BLaER1 treated with 17β-estradiol and CSF1 and Interleukin-3, amounts not matched to agents 10 nM and 100 nM (cell line): ENCODE results near the gene TAF3.

Experiments used
- H3K27ac ChIP-seq, 11 experiments: shearing (Covaris generic); formaldehyde crosslinking; 2 replicates each; pipeline ENCODE4 v1.8.1; 2022
- H3K27me3 ChIP-seq, 11 experiments: shearing (Covaris generic); formaldehyde crosslinking; 2 replicates each; pipeline ENCODE4 v1.8.1; 2022
- H3K36me3 ChIP-seq, 11 experiments: shearing (Covaris generic); formaldehyde crosslinking; 2 replicates each; pipeline ENCODE4 v1.8.1; 2022
- H3K4me1 ChIP-seq, 10 experiments: shearing (Covaris generic); formaldehyde crosslinking; 2 replicates each; pipeline ENCODE4 v1.8.1; 2022
- H3K4me2 ChIP-seq, 11 experiments: shearing (Covaris generic); formaldehyde crosslinking; 2 replicates each; pipeline ENCODE4 v1.8.1; 2022
- H3K4me3 ChIP-seq, 10 experiments: shearing (Covaris generic); formaldehyde crosslinking; 2 replicates each; pipeline ENCODE4 v1.8.1; 2022
- H3K9ac ChIP-seq, 11 experiments: shearing (Covaris generic); formaldehyde crosslinking; 2 replicates each; pipeline ENCODE4 v1.8.1; 2022
- H3K9me3 ChIP-seq, 11 experiments: shearing (Covaris generic); formaldehyde crosslinking; replicated peaks in 1 of 11; 2 replicates each; pipeline ENCODE4 v1.8.1; 2022
- H4K20me1 ChIP-seq, 11 experiments: shearing (Covaris generic); formaldehyde crosslinking; 2 replicates each; pipeline ENCODE4 v1.8.1; 2022
- Cebpa-rat ChIP-seq, 11 experiments: shearing (Covaris generic); IDR thresholded peaks; 2 replicates each; pipeline ENCODE4 v1.8.1; 2022

The TAF3 gene

DNA sequence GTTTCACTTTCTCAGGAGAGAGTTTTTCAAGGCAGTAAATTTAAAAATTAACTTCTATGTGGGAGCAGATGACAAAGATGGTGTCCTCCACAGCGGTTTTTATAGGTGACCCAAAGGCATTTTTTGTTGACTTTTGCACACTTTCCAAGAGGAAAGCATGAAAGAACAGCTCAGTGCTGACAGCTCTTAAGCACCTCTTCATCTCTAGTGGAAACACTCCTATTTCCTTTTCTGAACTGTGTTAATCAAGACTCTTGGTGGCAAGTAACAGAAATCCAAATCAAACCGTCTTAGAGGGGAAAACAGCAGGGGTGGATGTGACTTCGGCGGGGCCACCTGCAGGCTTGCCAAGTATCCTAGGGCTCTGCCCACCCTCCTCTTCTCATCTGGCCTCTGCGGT lies 164.4 kb downstream of the TAF3 start:
- no peak for TF ChIP-seq Cebpa-rat (IDR thresholded peaks at IDR 0.05)
- Histone ChIP-seq H3K4me3 (no peak overlapping the region), H3K27me3 (no peaks in the 10 kb centered on the region), H3K36me3 (peaks cover 15 to 40% (median 26%) of the 10 kb centered on the region in 11 experiments), H3K4me2 (no peak overlapping the region), H4K20me1 (0 out of 22 replicates have a peak, but pooled peaks cover 0 to 4% (median 0%) of the 10 kb centered on the region in 11 experiments), H3K4me1 (peaks cover 0 to 16% (median 0%) of the 10 kb centered on the region in 10 experiments; a peak in 5 of 20 replicates), H3K9ac (no peak overlapping the region), H3K9me3 (no peaks in the 10 kb centered on the region), H3K27ac (no peak overlapping the region)

DNA sequence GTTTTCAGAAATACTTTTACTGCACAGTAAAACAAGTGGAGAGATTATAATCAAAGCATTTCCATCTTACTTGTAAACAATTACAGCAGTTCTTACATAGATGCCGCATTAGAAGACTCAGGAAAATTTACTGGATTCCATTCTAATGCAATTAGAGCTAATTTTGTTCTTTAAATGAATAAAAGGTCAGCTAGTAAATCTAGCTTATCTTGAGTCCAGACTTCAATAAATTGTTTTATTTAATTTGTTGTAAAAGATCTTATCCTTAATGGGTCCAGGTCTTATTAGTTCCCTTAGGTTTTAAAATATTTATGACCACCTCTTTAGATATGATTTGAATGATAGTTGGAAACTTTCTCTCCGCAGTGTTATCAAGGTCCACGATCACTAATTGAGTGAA lies 166.0 kb downstream of the TAF3 start:
- Histone ChIP-seq H3K9ac (no peak overlapping the region), H3K4me3 (no peak overlapping the region), H3K4me1 (peaks cover 0 to 16% (median 0%) of the 10 kb centered on the region in 10 experiments; a peak in 5 of 20 replicates), H3K9me3 (peaks cover 0 to 6% (median 0%) of the 10 kb centered on the region in 11 experiments; a peak in 1 of 22 replicates), H3K27me3 (no peaks in the 10 kb centered on the region), H3K4me2 (no peak overlapping the region), H3K36me3 (peaks cover 7 to 33% (median 18%) of the 10 kb centered on the region in 11 experiments; a peak in 17 of 22 replicates), H3K27ac (no peak overlapping the region), H4K20me1 (peaks cover 0 to 4% (median 0%) of the 10 kb centered on the region in 11 experiments; a peak in 1 of 22 replicates)
- no peak for TF ChIP-seq Cebpa-rat (IDR thresholded peaks at IDR 0.05)

DNA sequence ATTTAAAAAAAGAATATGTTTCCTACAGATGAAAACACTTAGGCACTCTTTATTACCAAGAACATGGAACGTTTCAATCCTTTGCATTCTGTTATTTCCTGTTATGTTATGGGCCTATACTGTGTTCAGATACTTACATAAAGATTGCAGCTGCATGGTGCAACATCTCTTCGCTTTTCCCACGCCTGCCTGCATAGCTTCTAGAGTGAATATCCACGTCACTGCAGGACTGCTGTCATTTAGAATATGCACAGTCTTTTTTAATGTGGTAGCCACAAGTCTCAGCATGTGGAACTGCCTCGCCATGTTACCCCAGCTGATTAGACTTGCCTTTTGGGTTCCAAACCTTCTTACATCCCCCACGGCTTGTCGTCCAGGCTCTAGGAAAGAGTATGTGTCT lies 166.6 kb downstream of the TAF3 start:
- TF ChIP-seq Cebpa-rat (IDR thresholded peaks at IDR 0.05): no peak
- Histone ChIP-seq H3K9me3 (peaks cover 0 to 6% (median 0%) of the 10 kb centered on the region in 11 experiments; a peak in 1 of 22 replicates), H3K4me3 (no peak overlapping the region)

DNA sequence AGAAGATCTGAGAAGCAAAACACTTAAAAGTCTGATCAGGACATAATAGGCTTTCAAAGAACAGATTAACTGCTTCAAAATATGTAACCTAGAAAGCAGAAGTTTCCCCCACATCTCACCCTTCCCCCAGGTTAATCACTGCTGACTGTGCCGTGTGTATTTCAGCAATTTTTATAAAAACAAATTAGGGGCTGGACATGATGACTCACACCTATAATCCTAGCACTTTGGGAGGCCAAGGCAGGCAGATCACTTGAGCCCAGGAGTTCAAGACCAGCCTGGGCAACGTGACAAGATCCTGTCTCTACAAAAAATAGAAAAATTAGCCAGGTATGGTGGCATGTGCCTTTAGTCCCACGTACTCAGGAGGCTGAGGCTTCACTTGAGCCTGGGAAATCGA lies 168.5 kb downstream of the TAF3 start:
- Histone ChIP-seq H3K36me3 (peaks cover 3 to 30% (median 13%) of the 10 kb centered on the region in 11 experiments; a peak in 11 of 22 replicates), H3K27me3 (no peaks in the 10 kb centered on the region), H3K9me3 (peaks cover 0 to 6% (median 0%) of the 10 kb centered on the region in 11 experiments; a peak in 1 of 22 replicates), H3K4me2 (peak overlapping the region in 3 of 11 experiments; percentile 39 to 71 (median 55); a peak in 5 of 22 replicates), H3K4me1 (peaks cover 0 to 16% (median 0%) of the 10 kb centered on the region in 10 experiments; a peak in 5 of 20 replicates), H3K9ac (no peak overlapping the region), H3K27ac (no peak overlapping the region), H4K20me1 (peaks cover 0 to 4% (median 0%) of the 10 kb centered on the region in 11 experiments; a peak in 1 of 22 replicates), H3K4me3 (no peak overlapping the region)
- no peak for TF ChIP-seq Cebpa-rat (IDR thresholded peaks at IDR 0.05)

More for the DNA sequence above, 166.6 kb downstream of the TAF3 start:
- Histone ChIP-seq H4K20me1 (peaks cover 0 to 4% (median 0%) of the 10 kb centered on the region in 11 experiments; a peak in 1 of 22 replicates), H3K36me3 (peaks cover 7 to 31% (median 19%) of the 10 kb centered on the region in 11 experiments; a peak in 17 of 22 replicates), H3K4me1 (peaks cover 0 to 16% (median 0%) of the 10 kb centered on the region in 10 experiments; a peak in 5 of 20 replicates), H3K27ac (no peak overlapping the region), H3K9ac (no peak overlapping the region), H3K27me3 (no peaks in the 10 kb centered on the region), H3K4me2 (no peak overlapping the region)

DNA sequence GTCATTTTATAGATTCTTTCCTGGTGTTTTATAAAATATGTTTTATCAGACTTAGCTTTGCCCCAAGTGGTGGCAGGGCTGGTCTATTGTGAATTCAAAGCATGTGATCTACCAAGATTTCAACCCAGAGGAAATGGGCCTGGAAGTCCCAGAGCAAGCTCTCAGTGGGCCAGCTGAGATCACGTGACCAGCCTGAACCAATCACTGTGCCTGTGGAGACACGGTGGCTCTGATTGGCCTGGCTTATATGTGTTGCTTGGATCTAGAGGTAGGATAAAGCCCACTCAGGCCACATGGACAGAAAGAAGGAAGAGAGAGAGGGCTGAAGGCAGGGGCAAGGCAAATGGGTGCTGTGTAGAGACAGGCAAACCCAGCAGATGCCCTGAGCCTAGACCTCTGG lies 170.7 kb downstream of the TAF3 start:
- Histone ChIP-seq H3K4me3 (no peak overlapping the region), H3K27ac (no peak overlapping the region), H3K4me2 (no peak overlapping the region), H3K9ac (no peak overlapping the region), H3K4me1 (peaks cover 0 to 16% (median 0%) of the 10 kb centered on the region in 10 experiments; a peak in 5 of 20 replicates), H4K20me1 (no peaks in the 10 kb centered on the region; a peak in 1 of 22 replicates), H3K27me3 (no peaks in the 10 kb centered on the region), H3K36me3 (peaks cover 0 to 22% (median 7%) of the 10 kb centered on the region in 11 experiments; a peak in 10 of 22 replicates), H3K9me3 (peaks cover 0 to 6% (median 0%) of the 10 kb centered on the region in 11 experiments; a peak in 1 of 22 replicates)
- no peak for TF ChIP-seq Cebpa-rat (IDR thresholded peaks at IDR 0.05)

DNA sequence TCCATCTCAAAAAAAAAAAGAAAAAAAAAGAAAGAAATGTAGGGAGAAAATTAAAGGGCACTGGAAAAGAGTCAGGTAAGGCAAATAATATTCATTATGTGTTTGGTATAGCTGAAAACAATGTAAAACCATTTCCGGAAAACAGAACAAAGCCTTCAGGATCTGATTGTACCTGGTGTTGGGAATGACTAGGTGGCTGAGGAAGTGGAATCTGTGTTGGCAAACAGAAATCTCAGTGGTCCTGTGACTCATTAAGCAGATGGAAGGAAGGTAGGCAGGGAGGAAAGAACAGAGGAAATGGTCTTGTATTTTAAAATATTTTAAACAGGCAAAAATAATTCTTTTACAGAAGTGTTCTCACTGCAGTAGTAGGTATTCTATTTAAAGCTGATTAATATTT lies 180.5 kb downstream of the TAF3 start:
- H3K4me2 ChIP-seq: no peak overlapping the region
- H3K36me3 ChIP-seq: peaks cover 0 to 11% (median 5%) of the 10 kb centered on the region in 11 experiments; a peak in 10 of 22 replicates
- no peak overlapping the region for H3K4me3 ChIP-seq
- H3K27me3 ChIP-seq: no peaks in the 10 kb centered on the region
- H3K27ac ChIP-seq: no peak overlapping the region
- 0 out of 20 replicates have a peak, but pooled peaks cover 0 to 4% (median 0%) of the 10 kb centered on the region in 10 experiments for H3K4me1 ChIP-seq
- H3K9me3 ChIP-seq: peaks cover 3 to 13% (median 5%) of the 10 kb centered on the region in 11 experiments; a peak in 19 of 22 replicates
- no peaks in the 10 kb centered on the region for H4K20me1 ChIP-seq
- no peak for TF ChIP-seq Cebpa-rat (IDR thresholded peaks at IDR 0.05)
- no peak overlapping the region for H3K9ac ChIP-seq

DNA sequence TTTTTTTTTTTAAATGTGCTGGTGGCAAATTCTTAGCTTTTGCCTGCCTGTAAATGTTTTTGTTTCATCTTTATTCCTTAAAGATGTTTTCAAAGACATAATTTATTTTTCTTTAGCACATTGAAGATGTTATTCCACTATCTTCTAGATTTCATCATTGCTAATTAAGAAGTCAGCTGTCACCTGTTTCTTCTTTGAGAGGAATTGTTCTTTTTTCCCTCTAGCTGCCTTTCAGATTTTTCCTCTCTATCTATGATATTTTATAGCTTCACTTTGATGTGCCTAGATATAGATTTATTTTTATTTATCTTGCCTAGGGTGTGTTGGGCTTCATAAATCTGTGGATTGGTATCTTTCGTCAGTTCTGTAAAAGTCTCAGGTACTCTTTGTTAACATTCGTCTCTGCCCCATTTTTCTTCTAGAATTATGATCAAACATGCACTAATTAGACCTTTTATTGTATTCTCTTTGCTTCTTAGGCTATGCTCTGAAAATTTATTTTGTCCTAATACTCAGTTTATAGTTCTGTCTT lies 186.2 kb downstream of the TAF3 start:
- TF ChIP-seq Cebpa-rat (IDR thresholded peaks at IDR 0.05): no peak
- Histone ChIP-seq H3K4me1 (peaks cover 7 to 13% (median 9%) of the 10 kb centered on the region in 10 experiments; a peak in 15 of 20 replicates), H3K9ac (no peak overlapping the region), H3K4me3 (no peak overlapping the region), H4K20me1 (no peaks in the 10 kb centered on the region), H3K36me3 (peaks cover 13 to 45% (median 19%) of the 10 kb centered on the region in 11 experiments; a peak in 21 of 22 replicates), H3K27me3 (no peaks in the 10 kb centered on the region), H3K27ac (no peak overlapping the region), H3K9me3 (peaks cover 15 to 34% (median 23%) of the 10 kb centered on the region in 11 experiments), H3K4me2 (no peak overlapping the region)

DNA sequence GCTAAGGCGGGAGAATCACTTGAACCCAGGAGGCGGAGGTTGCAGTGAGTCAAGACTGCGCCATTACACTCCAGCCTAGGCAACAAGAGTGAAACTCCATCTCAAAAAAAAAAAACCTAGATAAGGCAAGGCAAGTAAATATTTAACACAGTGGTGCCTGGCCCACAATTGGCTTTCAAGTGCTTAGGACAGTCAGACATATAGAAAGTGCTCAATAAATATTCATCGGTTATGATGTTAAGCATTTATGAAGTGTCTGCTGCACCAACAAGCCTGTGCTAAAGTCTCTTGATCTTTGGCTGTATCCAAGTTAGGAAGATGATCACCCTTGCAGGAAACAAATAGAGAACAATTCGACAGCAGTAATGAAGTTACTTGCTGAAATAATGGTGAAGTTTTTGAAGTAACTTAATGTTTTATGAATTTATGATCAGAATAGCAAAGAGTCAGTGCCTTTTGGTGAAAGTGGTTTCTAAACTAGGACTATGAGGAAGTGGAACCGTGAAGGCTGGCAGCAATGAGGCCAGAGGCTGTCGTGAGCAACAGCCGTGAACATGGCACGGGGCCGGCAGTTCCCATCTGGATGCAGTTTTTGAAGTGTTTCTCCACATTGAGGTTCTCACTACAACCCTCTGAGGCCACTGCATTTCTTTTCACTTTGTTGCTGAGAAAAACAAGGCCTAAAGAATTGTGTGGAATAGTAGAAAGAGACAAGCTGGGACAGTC lies 188.1 kb downstream of the TAF3 start:
- no peak overlapping the region for H3K27ac ChIP-seq
- TF ChIP-seq Cebpa-rat (IDR thresholded peaks at IDR 0.05): no peak
- no peaks in the 10 kb centered on the region for H3K27me3 ChIP-seq
- peaks cover 32 to 64% (median 38%) of the 10 kb centered on the region in 11 experiments for H3K36me3 ChIP-seq
- H3K4me1 ChIP-seq: peaks cover 7 to 13% (median 9%) of the 10 kb centered on the region in 10 experiments; a peak in 15 of 20 replicates
- H3K4me3 ChIP-seq: no peak overlapping the region
- H3K9me3 ChIP-seq: peaks cover 15 to 34% (median 23%) of the 10 kb centered on the region in 11 experiments
- H3K4me2 ChIP-seq: peak overlapping the region in 10 of 11 experiments; percentile 1 to 40 (median 8); a peak in 10 of 22 replicates
- no peak overlapping the region for H3K9ac ChIP-seq
- H4K20me1 ChIP-seq: no peaks in the 10 kb centered on the region

DNA sequence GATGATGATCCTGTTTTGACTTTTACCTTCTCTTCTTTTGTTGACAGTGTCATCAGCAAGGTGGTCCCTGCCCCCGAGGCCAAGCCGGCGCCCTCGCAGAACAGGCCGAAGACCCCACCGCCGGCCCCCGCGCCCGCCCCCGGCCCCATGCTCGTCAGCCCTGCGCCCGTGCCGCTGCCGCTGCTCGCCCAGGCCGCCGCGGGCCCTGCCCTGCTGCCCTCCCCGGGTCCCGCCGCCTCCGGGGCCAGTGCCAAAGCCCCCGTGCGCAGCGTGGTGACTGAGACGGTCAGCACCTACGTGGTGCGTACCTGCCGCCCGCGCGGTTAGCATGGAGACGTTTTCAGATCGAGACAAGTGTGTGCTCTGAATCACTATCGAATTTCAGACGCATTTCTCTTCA lies 190.7 kb downstream of the TAF3 start:
- Histone ChIP-seq H3K4me1 (peaks cover 7 to 13% (median 9%) of the 10 kb centered on the region in 10 experiments; a peak in 15 of 20 replicates), H3K27ac (no peak overlapping the region), H3K9ac (no peak overlapping the region), H3K9me3 (peaks cover 9 to 20% (median 16%) of the 10 kb centered on the region in 11 experiments), H3K27me3 (no peaks in the 10 kb centered on the region), H3K36me3 (peaks cover 39 to 83% (median 57%) of the 10 kb centered on the region in 11 experiments), H3K4me3 (no peak overlapping the region), H4K20me1 (no peaks in the 10 kb centered on the region), H3K4me2 (no peak overlapping the region)
- TF ChIP-seq Cebpa-rat (IDR thresholded peaks at IDR 0.05): no peak
